HEK293T (cell line): Measurements from ENCODE around the gene SV2B.

Experiments used
- BHLHE40 ChIP-seq: fragments of 450-650 bp; IDR thresholded peaks from 2 replicates; pipeline ENCODE4 v1.6.1; 2016; ENCODE audit warnings: mild to moderate bottlenecking, moderate library complexity, borderline replicate concordance
- LEF1 ChIP-seq: fragments of 450-650 bp; IDR thresholded peaks from 2 replicates; pipeline ENCODE4 v1.6.1; 2017; ENCODE audit warnings: mild to moderate bottlenecking, borderline replicate concordance
- SP1 ChIP-seq: fragments of 450-650 bp; IDR thresholded peaks from 2 replicates; pipeline ENCODE4 v1.6.1; 2017
- ZNF384 ChIP-seq: fragments of 450-650 bp; IDR thresholded peaks from 2 replicates; pipeline ENCODE4 v1.6.1; 2016

GRCh38 chr15:91122296-91122695, 22.2 kb downstream of the SV2B start:
- TF ChIP-seq SP1 (no peak), ZNF384 (no peak), BHLHE40 (no peak), LEF1 (no peak)
